Heart right ventricle (tissue), 16 donors: Measurements from ENCODE around the gene GATAD2A. TPM values are rescaled to one million over a fixed set of nuclear protein-coding genes. Genes with fewer than 3 reads are reported as not detected.

Experiments
- ATAC-seq, 8 donors: fragments of 200-7000 bp; cut with Tn5 transposase; one replicate each; pipeline ENCODE4 v1.9.1; 2020; ENCODE audit warnings: mild to moderate bottlenecking in 8 of 8, moderate library complexity in 8 of 8, moderate number of reproducible peaks in 1 of 8
- DNase-seq, 2 donors: peaks; one replicate each; pipeline ENCODE4 v3.0.0-alpha.2; 2020
- H3K27ac ChIP-seq, 10 donors: fragments of 200-600 bp; sonication (generic) in 2 of 10; one replicate each; pipeline versions ENCODE4 v1.5.0 to v1.8.0; 2020 to 2022; ENCODE audit warnings: mild to moderate bottlenecking in 3 of 10
- H3K27me3 ChIP-seq, 7 donors: fragments of 200-600 bp; one replicate each; pipeline ENCODE4 v1.8.0; 2021 to 2022; ENCODE audit warnings: mild to moderate bottlenecking in 2 of 7
- H3K36me3 ChIP-seq, 9 donors: fragments of 200-600 bp; sonication (generic) in 1 of 9; one replicate each; pipeline versions ENCODE4 v1.5.0 to v1.8.0; 2020 to 2022; ENCODE audit warnings: mild to moderate bottlenecking in 2 of 9
- H3K4me1 ChIP-seq, 9 donors: fragments of 200-600 bp; sonication (generic) in 1 of 9; one replicate each; pipeline versions ENCODE4 v1.5.0 to v1.8.0; 2020 to 2022; ENCODE audit warnings: mild to moderate bottlenecking in 4 of 9
- H3K4me3 ChIP-seq, 10 donors: fragments of 200-600 bp; sonication (generic) in 2 of 10; one replicate each; pipeline versions ENCODE4 v1.5.0 to v1.8.0; 2020 to 2022; ENCODE audit warnings: mild to moderate bottlenecking in 7 of 10, moderate library complexity in 2 of 10
- H3K9me3 ChIP-seq, 11 donors: fragments of 200-600 bp in 10 of 11; sonication (generic) in 2 of 11; one replicate each; pipeline versions ENCODE4 v1.5.0 to v1.8.0; 2013 to 2022; ENCODE audit warnings: mild to moderate bottlenecking in 2 of 11, control low read depth in 1 of 11, moderate library complexity in 1 of 11
- CTCF ChIP-seq, 9 donors: fragments of 200-600 bp; sonication (generic) in 2 of 9; IDR thresholded peaks; one replicate each; pipeline versions ENCODE4 v1.5.0 to v1.8.0; 2021 to 2022; ENCODE audit warnings: antibody characterized with exemption in 9 of 9, mild to moderate bottlenecking in 5 of 9, moderate library complexity in 1 of 9
- WGBS, 2 donors: extraction: QIAGEN DNeasy Blood & Tissue Kit; methylation state at CpG; one replicate each; pipeline ENCODE4 v1.1.7; 2013; ENCODE audit warnings: inconsistent platforms in 1 of 2; 5-methylcytosine and 5-hydroxymethylcytosine counted together
- intact Hi-C, 10 donors: fragments of 100-400 bp; cut with DNase I; formaldehyde crosslinking; loops; one replicate each; pipeline versions ENCODE4 v1.11.1 to v1.14.2; 2022
- polyA plus RNA-seq, 2 donors: library from polyadenylated mRNA; stranded (reverse); fragments of 200-250 nt; gene quantifications; one replicate each; pipeline ENCODE4 v1.2.3, GENCODE V29; 2013
- total RNA-seq, 10 donors: library from RNA; stranded (reverse); fragmentation: NEBNext Ultra II Directional in 3 of 10; extraction: Animal tissue kit (Norgen Biotek cat#: 25700) in 3 of 10; gene quantifications; one replicate each; pipeline versions ENCODE4 v1.2.1 to v1.2.4, GENCODE V29; 2021 to 2023
- donor health status: Arrhythmogenic right ventricular cardiomyopathy.
- donor health status: ischemic (EF 13 %, LVEDD 7.1; RV severe dilation, severe dysfunction).
- donor health status: healthy with polysubstance abuse.
- donor health status: DM: no; HTN: yes; CAD: no.
- donor health status: DM: no; HTN: no; CAD: no.
- donor health status: ischemic (EF 25% LVEDD 6.9; RV normal size, moderate dysfunction).
- donor health status: ischemic (EF 25% LVEDD 5.7; RV mildly dilated, moderate dysfunction).
- donor health status: healthy.
- donor health status: DM: yes; HTN: yes; CAD: no.
- donor health status: Ischemic cardiomyopathy.
- donor health status: ischemic (EF 35%, LVEDD 5.7; RV mildly dilated, moderate dysfunction).
- donor health status: nonischemic (EF 11% LVEDD 7.7; RV severe dilation, severe dysfunction).
- donor health status: DM: yes; HTN: yes; CAD: no.
- donor health status: PGD.
- donor health status: ischemic (EF 29% LVEDD 5.4; RV normal size, mild dysfunction).
- donor health status: nonischemic (EF 23%, LVEDD 6.1; RV moderate dilation, normal function).

Gene GATAD2A
- total and polyA plus RNA-seq, 12 donors = 7.5 to 48.5 (median 25.8) TPM

- peak in 2 of 8 donors; percentile 34 to 42 for ATAC-seq
- 38 to 50% methylated on average over 6 of the region's 6 CpGs for WGBS, 2 donors
- intact Hi-C loops = loop anchor here in 1 of 10 donors (2.0 kb wide), 1 partner anchor 20 kb away; no protein-coding TSS in a partner anchor
These were observed 147.3 kb downstream of the GATAD2A start for GRCh38 chr19:19552798-19553197.

GRCh38 chr19:19553670-19554069 lies 148.2 kb downstream of the GATAD2A start:
- intact Hi-C loops = loop anchor here in 2 of 10 donors (2.0 kb wide), 1 partner anchor 21 kb away; no protein-coding TSS in a partner anchor
- 85 to 94% methylated on average over 10 of the region's 10 CpGs for WGBS, 2 donors
- H3K27me3 ChIP-seq = peaks cover 0 to 22% (median 10%) of the 10 kb centered on the region in 7 donors
- H3K4me1 ChIP-seq = peaks cover 0 to 8% (median 0%) of the 10 kb centered on the region in 9 donors
- H3K4me3 ChIP-seq = no peak overlapping the region
- peaks cover 0 to 4% (median 0%) of the 10 kb centered on the region in 11 donors for H3K9me3 ChIP-seq
- ATAC-seq (no peak), DNase-seq (no peak)
- no peaks in the 10 kb centered on the region for H3K36me3 ChIP-seq
- TF ChIP-seq CTCF (IDR thresholded peaks at IDR 0.05) = no peak
- H3K27ac ChIP-seq = no peak overlapping the region

More at GRCh38 chr19:19552798-19553197, 147.3 kb downstream of the GATAD2A start:
- peaks cover 0 to 4% (median 0%) of the 10 kb centered on the region in 11 donors for H3K9me3 ChIP-seq
- no peak overlapping the region for H3K27ac ChIP-seq
- peaks cover 0 to 9% (median 5%) of the 10 kb centered on the region in 9 donors for H3K4me1 ChIP-seq
- no peaks in the 10 kb centered on the region for H3K36me3 ChIP-seq
- peaks cover 0 to 22% (median 10%) of the 10 kb centered on the region in 7 donors for H3K27me3 ChIP-seq
- no peak overlapping the region for H3K4me3 ChIP-seq
- no peak for DNase-seq
- TF ChIP-seq CTCF (IDR thresholded peaks at IDR 0.05) = peak; percentile 25 to 66 (median 48)

- WGBS, 2 donors = 65 to 67% methylated on average over 34 of the region's 34 CpGs
These were observed 148.9 kb downstream of the GATAD2A start for GRCh38 chr19:19554074-19555023.

More at GRCh38 chr19:19554074-19555023, 148.9 kb downstream of the GATAD2A start:
- H3K36me3 ChIP-seq = no peaks in the 10 kb centered on the region
- ATAC-seq (peak in 5 of 8 donors; percentile 53 to 64 (median 56)), DNase-seq (peak in 1 of 2 donors; percentile 60)
- TF ChIP-seq CTCF (IDR thresholded peaks at IDR 0.05) = peak; percentile 47 to 84 (median 74)
- H3K9me3 ChIP-seq = peaks cover 0 to 4% (median 0%) of the 10 kb centered on the region in 11 donors
- no peak overlapping the region for H3K4me3 ChIP-seq
- intact Hi-C loops = loop anchor here in 1 of 10 donors (2.0 kb wide), 1 partner anchor 22 kb away; no protein-coding TSS in a partner anchor
- peaks cover 0 to 17% (median 7%) of the 10 kb centered on the region in 7 donors for H3K27me3 ChIP-seq
- peaks cover 0 to 8% (median 0%) of the 10 kb centered on the region in 9 donors for H3K4me1 ChIP-seq
- H3K27ac ChIP-seq = no peak overlapping the region
